GM18519 (cell line): ENCODE results near the gene TNFRSF21.
"Not testable (repeated sequence)": the region's sequence is repeated elsewhere in the genome, so short reads cannot be mapped to it uniquely, and the experiment has no call there.

Source experiments
- ATAC-seq: cut with Tn5 transposase; IDR thresholded peaks from one replicate; pipeline ENCODE4 v1.9.1; 2021; ENCODE audit warnings: mild to moderate bottlenecking, moderate library complexity; ENCODE audit not compliant: unreplicated experiment, low FRiP score

The TNFRSF21 gene

DNA sequence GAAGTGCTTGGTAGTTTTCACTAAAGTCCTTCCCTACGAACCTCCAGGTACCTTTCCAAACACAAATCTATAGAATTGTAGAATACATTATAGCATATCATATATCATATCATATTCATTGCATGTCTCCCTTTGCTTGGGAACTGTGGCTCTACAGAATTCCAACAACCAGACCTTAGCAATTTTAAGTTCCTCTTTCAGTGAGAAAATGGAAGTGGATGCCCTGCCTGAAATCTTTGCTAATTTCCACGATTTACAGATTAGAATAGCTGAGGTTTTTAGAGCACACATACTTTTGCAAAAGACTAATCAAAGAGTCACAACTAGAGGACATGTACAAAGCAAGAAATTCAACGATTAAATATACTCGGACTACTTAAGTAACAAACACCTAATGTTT is 78.6 kb downstream of the TNFRSF21 start:
- ATAC-seq: no peak

DNA sequence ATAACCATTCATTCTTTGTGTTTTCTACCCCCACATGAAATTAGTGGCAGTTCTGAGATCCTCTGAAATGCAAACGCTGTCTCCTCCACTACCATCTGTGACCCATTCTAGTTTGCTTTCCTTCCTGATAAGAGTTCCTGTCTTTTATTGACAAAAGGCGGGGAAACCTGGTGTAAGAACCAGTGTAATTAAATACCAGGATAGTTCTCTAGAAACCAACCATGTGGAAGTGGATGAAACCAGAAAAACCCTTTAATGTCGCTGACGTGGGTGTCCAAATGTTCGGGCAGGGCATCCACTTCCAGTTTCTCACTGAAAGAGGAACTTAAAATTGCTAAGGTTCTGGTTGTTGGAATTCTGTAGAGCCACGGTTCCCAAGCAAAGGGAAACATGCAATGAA is 79.1 kb downstream of the TNFRSF21 start:
- no peak for ATAC-seq

DNA sequence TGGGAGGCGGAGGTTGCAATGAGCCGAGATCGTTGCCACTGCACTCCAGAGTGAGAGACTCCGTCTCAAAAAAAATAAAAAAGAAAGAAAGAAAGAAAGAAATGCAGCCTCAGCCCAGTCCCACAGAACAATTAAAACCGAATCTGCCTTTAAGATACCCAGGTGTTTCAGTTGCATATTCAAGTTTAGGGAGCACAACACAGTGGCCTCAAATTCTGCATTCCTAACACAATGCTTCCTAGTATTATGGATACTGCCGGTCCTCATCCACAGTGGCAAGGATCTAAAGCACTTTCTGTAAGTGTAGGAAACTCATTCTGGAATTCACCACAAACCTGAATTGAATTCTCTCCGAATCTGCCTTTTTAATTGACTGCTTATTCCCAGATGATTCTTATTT is 80.5 kb downstream of the TNFRSF21 start:
- no peak for ATAC-seq

DNA sequence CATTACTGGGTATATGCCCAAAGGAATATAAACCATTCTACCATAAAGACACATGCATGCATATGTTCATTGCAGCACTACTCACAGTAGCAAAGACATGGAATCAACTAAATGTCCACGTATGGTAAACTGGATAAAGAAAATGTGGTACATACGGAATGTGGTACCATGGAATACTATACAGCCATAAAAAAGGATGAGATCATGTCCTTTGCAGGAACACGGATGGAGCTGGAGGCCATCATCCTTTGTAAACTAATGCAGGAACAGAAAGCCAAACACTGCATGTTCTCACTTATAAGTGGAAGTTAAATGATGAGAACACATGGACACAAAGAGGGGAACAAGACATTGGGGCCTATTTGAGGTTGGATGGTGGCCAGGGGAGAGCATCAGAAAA is 81.6 kb downstream of the TNFRSF21 start:
- ATAC-seq: not testable (repeated sequence)

DNA sequence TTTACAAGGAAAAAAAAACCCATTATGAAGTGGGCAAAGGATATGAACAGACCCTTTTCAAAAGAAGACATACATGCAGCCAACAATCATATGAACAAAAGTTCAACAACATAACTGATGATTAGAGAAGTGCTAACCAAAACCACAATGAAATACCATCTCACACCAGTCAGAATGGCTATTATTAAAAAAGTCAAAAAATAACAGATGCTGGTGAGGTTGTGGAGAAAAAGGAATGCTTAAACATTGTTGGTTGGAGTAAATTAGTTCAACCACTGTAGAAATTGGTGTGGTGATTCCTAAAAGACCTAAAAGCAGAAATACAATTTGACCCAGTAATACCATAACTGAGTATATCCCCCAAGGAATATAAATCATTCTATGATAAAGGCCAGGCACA is 86.5 kb downstream of the TNFRSF21 start:
- ATAC-seq: not testable (repeated sequence)

DNA sequence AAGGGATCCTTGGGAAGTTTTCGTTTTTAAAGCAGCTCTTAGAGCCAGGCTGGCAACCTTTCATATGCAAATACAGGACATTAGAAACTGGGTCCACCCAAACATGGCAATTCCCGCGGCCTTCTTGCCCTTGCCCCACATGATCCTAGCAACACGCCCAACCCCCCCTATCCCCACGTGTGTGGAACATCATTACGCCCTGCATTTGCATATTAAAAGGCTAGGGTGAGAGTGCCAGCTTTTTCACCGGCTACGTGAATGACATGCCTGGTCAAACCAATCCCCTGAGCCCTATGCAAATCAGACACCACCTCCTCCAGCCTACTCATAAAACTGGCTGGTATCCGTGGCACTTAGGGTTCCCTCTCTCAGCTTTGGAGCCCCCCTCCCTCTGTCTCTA is 88.1 kb downstream of the TNFRSF21 start:
- ATAC-seq: no peak

DNA sequence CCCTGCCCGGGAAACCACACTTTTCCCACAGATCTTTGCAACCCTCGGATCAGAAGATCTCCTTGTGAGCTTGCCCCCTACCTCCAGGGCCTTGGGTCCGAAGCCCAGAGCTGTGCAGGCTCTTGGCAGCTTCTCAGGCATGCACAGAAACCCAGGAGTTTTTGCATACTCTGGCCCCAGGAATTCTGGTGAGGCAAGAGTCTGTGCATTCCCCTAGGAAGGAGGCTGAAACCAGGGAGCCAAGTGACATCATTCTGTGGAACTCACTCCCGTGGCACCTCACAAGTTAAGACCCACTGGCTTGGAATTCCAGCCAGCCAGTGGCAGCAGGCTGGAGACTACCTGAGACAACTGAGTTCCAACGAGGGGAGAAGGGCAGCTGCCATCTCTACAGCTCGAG is 100.1 kb downstream of the TNFRSF21 start:
- ATAC-seq: no peak

DNA sequence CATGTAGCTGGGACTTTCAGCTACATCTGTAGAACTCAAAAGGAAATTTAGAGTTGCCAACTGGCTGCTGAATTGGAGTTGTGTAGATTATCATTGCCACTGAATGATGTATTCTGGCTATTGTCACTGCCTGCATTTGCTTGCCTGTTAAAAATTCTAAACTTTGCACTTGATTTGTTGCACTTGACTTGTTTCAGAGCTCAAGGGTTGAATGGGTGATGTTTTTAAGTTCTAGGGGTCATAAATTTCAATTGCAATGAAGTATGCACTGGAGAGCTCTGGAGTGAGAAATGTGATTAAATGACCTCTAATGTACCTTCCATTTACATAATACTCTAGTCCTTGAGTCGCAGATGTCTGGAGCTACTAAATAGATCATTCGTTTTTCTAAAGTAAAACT is 102.4 kb downstream of the TNFRSF21 start:
- no peak for ATAC-seq

DNA sequence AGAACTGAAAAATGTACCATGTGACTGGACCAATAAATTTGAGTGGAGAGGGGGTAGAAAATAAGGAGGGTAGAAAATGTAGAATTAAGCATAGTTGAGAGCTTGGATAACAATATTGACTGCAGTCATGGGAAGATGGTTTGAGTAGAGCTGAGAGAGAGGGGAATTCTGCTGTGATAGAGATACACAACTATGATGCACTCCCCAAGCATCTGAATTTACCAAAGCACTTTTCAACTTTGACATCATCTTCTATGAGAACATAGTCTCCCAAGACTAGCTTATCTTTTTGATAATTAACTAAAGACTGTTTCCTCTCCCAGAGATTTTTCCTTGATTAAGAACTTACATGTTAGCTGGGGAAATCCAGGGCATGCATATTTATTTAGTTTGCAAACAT is 103.1 kb downstream of the TNFRSF21 start:
- ATAC-seq: no peak

DNA sequence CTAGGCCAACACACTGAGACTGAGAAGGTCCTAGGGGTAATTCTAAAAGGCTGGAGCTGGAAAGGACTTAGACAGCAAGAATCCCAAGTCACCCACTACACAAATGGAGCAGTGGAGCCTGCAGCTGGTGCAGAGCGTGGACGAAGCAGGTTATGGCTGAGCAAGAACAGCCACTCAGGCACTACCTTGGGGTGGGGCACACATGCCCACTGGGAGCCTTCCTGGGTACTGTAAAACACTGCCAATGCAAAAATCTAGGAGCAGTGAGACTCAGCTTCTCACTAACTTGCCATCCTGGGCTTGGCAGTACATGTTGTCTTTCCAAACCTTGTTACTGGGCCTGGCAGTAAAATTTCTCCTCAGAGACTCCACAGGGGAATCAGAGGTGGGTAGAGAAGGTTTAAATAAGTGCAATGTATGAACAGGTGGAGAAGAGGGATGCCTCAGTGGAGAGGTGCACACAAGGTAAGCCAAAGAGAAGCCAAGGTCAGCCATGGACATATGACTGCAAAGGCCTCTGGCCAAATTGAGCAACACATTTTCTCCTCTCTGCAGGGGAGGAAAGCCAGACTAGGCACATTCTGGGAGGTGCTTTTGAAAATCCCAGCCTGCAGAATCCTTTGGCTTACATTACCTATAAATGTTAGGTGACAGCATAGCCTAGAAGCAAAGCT is 105.6 kb downstream of the TNFRSF21 start:
- no peak for ATAC-seq

DNA sequence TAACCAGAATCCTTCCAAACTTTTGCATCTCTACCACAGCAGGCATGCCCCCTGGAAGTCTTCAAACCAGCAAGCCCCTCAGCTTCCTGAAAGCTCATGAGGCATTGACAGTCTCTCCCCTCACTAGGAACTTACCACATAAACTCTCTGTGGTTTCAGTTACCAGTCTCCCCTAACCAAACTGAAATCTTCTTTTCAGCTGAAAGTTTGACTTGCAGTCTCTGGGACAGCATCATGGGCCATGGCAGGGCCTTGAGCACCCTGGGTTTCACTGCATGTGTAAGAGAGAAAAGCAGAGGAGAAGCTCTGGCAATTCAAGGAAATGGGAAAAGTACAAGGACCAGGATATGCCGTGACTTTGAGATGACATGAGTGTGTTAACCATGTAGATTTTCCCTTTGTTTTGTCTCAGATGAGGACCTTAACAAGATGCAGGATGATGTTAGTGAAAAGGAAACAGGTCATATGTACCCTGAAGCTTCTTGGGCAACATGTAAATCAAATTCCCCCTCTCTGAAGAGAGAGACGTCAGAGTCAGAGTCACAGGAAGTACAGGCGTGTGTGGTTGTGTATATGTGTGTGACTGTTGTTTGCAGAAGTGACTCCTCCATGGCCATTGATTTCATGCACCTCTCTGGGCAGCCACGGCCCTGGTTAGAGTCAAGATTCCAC is 106.3 kb downstream of the TNFRSF21 start:
- ATAC-seq: peak; percentile 82

DNA sequence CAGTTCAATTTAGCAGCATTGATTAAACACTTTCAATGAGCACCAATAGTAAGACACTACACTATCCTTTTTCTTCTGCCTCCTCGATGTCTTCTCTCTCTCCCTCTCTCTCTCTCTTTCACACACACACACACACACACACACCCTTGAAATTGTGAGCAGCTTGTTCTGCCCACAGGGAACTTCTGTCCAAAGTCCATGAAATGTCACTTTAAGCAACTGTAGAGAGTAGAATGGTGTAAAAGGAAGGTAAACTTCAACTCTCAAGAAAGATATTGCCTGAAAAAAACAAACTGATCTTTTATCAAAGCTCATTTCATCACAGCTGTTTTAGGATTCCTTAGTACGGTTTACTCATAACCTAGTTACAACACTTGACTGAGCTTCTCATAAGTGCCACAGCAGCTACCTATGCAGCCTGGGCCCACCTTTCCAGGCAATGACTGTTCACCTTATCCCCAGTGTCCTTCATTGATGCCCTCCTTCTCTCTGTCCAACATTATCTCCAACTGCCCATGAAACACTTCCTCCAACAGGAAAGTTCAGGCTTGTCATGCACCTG is 107.0 kb downstream of the TNFRSF21 start:
- ATAC-seq: no peak

DNA sequence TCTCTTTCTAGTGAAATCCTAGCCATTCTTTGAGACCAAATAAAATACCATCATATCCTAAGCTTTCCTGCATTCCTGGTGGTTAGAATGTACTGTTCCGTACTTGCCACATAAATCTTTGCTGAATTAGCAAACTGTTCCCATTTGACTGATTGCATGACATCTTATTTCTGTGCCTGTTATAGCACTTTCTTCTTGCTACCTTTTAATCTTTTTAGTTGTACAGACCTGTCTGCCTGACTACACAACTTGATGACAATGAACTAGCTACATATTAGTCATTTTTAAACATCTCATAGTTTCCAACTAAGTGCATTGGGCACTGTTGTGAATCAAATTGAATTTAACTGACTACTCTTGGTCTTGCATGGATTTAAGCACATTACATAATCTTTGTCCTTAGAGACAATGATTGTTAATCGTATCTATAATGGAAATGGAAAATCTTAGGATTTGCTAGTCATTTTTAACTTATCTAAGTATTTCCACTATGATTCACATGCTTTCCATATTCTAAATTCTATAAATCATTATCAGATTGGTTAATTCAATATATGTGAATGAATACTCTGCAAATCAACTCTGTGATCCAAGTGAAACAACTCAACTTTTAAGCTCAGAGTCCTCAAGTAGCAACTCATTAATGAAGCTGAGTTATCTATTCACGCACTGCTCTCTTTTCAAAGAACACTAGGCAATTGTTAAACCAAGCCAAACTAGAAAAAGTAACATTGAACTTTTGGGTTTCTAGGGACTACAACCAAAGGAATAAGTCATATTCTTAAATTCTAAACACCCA is 109.0 kb downstream of the TNFRSF21 start:
- ATAC-seq: no peak

DNA sequence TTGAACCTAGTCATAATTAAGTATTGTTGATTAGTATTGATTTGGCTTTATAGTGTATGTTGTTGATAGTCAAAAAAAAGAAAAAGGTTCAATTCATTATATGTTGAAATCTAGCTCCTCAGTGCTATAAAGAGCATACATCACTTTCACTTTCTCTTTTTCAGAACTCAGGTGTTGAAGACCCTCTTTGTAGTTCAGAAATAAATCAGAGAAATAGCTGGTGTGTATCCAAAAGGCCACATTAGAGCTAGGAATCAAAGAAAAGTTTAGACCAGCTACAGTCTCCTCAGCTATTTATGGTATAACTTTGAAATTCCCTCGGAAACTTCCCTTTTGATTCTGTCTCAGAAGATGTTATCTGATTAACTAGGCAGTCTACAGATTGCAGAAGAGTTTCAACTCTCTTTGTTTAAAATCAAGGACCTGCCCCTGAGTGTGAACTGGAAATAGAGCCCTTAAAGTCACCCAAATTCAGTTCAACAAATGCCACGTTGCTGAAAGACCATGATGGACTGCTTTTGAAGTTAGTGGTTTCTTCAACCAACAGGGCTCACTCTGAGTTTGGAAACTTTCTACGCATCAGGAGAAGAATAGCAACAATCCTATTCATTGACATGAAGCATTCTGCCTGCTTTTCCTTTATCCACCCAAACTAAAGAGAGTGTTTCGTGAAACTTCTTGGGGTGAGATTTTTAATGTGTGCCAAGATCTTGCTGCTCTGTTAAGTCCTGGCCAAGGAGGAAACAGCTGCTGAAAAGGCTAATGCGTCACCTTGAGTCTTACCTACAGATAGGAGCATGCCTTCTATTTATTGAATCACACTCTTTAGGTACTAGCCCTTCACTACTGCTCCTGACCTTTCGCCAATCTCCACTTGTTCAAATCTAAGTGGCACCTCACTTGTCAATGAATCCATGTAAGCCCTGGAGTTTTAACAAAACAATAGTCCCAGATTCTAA is 111.7 kb downstream of the TNFRSF21 start:
- no peak for ATAC-seq

DNA sequence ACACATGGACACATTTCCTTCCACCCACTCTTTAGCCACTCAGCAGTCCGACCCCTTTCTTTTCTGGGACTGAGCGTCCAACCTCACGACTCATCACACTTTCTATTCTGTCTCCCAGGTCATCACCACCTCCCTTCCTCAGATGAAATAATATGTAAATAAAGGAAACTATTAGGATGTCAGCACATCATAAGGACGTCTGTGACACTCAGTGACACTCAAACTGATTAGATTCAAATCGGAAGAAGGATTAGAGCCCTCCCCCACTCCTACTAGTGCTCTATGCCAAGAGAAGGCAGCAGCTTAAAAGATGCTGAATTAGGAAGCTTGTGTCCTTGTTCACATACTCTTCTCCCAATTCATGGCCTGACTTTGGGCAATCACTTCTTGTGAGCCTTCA is 113.6 kb downstream of the TNFRSF21 start:
- ATAC-seq: no peak

DNA sequence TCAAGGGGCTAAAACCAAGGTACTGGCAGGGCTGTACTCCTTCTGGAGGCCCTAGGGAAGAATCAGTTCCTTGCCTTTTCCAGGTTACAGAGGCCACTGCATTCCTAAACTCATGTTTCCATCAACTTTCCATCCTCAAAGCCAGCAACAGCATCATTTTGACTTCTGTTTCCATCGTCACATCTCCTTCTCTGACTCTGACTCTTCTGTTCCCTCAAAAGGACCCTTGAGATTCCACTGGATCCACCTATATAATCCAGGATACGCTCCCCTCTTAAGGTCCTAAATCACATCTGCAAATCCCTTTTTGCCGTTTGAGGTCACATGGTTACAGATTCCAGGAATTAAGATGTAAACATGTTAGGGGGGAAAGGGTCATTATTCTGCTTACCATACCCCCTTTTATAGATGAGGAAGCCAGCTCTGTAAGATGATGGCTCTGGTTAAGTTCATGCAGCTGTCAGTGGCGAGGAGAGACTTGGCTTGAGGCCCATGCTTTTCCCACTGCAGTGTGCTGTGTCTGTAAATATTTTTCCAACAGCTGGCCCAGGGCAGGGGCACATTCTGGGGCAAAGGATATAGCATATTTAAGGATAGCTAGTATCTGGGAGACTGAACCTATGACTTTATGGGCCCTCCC is 114.6 kb downstream of the TNFRSF21 start:
- no peak for ATAC-seq

DNA sequence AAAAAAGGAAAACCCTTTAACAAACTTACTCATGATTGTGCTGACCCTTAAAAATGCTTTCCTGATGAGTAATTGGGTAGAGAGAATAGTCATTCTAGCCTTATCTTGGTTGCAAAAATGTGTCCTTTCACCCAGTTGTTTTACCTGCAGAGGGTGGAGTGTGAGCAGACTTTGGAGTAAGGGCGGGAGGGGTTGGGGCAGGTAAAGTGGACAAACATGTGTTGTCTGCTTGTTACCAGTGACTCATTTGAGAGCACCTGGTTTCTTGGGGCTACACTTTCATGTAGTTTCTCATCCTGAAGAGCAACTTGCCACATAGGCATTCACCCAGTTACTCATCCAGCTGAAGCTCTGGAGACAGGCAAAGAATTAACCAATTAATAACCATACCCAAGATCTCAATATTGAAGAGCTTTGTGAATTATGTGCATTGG is 121.1 kb downstream of the TNFRSF21 start:
- no peak for ATAC-seq

DNA sequence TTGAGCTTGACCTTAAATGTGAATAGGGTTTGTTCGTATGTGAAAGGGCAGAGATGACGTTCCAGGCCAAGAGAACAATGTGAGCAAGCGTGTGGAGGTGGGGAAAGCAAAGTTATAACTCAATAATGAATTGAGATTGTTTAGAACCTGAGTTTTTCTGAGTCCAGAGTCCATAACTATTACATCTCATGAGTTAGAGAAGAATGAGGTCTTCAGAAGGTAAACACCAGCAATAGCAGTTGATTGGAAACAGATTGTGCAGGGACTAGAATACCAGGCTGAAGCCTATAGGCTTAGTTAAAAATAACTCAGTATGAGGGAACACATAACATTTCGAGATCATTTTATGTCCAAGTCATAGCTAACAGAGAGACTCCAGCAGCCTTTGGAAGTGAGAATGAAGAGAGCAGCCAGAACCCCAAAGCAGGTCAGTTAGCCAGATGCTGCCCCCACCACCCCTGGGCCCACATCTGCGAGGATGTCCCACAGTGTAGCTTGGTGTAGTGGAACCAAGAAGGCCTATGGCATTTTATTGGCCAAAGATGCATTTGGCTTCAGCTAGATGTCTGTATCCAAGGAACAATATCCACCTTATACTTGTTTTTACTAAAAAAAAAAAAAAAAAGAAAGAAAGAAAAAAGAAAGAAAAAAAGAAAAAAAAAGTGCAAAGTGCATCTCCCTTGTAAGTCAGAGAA is 121.7 kb downstream of the TNFRSF21 start:
- no peak for ATAC-seq

DNA sequence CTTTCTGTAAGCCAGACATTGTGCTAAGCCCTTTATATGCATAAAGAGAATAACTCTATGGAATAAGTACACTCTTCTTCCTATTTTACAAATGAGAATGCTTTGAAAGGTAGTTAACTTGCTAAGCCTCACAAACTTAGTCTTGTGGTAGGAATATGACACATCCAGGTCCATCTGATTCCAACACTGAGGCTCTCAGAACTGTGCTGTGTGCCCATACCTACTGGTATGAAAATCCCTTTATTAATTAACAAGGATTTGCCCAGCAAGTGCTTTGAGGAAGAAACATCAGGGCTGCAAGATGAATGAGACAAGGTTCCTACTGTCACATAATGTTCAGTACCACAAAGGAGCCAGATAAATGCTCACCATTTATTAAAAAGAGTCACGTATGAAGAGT is 122.6 kb downstream of the TNFRSF21 start:
- ATAC-seq: no peak
